Activated T-cell treated with anti-CD3 and anti-CD28 coated beads, Interleukin-2, amount 50 U/mL, for 4 hours (primary cell): ENCODE data around the gene C6orf62. TPM values are rescaled to one million over a fixed set of nuclear protein-coding genes. Genes with fewer than 3 reads are reported as not detected.
"Not testable (repeated sequence)": the region's sequence is repeated elsewhere in the genome, so short reads cannot be mapped to it uniquely, and the experiment has no call there.

Experiments
- ATAC-seq, 2 donors: fragments of 200-7000 bp; cut with Tn5 transposase; one replicate each; pipeline ENCODE4 v1.10.0; 2021
- DNase-seq: peaks from one replicate; pipeline ENCODE4 v3.0.0-alpha.2; 2020
- H3K27me3 Mint-ChIP-seq: one replicate; pipeline ENCODE4 v1.8.0; 2021; ENCODE audit warnings: low read depth, mixed read lengths
- H3K36me3 Mint-ChIP-seq: one replicate; pipeline ENCODE4 v1.8.0; 2022; ENCODE audit warnings: mixed read lengths; ENCODE audit not compliant: insufficient read depth
- H3K4me1 Mint-ChIP-seq: one replicate; pipeline ENCODE4 v1.8.0; 2021; ENCODE audit warnings: low read depth, mixed read lengths
- H3K4me3 Mint-ChIP-seq: one replicate; pipeline ENCODE4 v1.8.0; 2021; ENCODE audit warnings: mild to moderate bottlenecking, moderate library complexity, mixed read lengths
- H3K9me3 Mint-ChIP-seq: one replicate; pipeline ENCODE4 v1.8.0; 2021; ENCODE audit warnings: mixed read lengths
- total RNA-seq, 3 donors: library from RNA; stranded (reverse); gene quantifications; one replicate each; pipeline ENCODE4 v1.2.1, GENCODE V29; 2021

C6orf62 gene
- total RNA-seq, 3 donors from 2014 or later = 67.0 to 83.8 (median 78.4) TPM

DNA sequence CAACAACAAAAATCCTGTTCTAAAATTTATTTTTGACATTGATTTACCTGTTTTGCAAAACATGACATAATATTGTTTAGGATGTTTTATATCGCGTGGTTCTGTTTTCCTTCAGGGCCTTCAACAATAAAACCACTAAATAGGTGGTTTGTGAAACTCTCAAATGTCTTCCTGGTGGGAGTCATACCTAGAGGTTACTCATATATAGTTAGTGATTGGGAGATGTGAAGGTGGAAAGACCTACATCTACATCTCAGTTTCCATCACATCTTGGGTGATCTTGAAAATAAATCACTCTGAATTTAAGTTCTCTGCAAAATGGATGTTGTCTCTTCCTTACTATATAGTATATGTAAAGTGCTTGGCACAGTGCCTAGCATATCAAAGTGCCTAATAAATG, 22.9 kb downstream of the C6orf62 start:
- DNase-seq (no peak), ATAC-seq (peak in 1 of 2 donors; percentile 22)
- H3K9me3 Mint-ChIP-seq = no peaks in the 10 kb centered on the region
- H3K27me3 Mint-ChIP-seq = no peaks in the 10 kb centered on the region
- H3K36me3 Mint-ChIP-seq = no peaks in the 10 kb centered on the region
- H3K4me3 Mint-ChIP-seq = no peak overlapping the region
- peaks cover 39% of the 10 kb centered on the region for H3K4me1 Mint-ChIP-seq

DNA sequence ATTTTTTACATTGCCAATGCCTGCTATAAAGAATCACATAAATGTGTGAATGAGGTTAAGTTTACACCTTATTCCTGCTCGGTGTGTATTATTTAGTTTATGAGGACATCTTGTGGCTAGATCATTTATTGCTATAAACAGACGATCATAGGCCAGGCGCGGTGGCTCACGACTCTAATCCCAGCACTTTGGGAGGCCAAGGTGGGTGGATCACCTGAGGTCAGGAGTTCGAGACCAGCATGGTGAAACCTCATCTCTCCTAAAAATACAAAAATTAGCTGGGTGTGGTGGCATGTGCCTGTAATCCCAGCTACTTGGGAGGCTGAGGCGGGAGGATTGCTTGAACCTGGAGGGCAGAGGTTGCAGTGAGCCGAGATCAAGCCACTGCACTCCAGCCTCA, 23.3 kb downstream of the C6orf62 start:
- H3K36me3 Mint-ChIP-seq, H3K4me3 Mint-ChIP-seq, H3K27me3 Mint-ChIP-seq, H3K9me3 Mint-ChIP-seq: not testable (repeated sequence)
- DNase-seq (peak; percentile 15), ATAC-seq (peak; percentile 70 to 73)
- peaks cover 36% of the 10 kb centered on the region for H3K4me1 Mint-ChIP-seq

DNA sequence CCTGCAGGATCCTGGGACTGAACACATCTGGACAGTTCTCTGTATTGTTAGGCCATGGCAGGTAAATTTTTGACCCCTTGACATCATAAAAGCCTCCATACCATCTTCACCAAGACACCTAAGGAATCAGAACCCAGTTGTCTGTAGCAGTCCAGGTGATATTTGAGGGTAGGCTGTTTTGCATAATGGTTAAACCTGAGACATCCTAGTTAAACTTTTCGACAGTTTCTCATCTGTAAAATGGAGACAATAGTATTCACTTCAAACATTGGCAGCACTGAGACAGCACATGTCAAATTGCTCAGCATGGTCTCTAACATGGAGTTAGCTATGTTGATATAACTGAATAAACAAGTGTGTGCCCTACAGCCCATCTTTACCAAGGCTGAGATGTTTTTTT, 24.8 kb downstream of the C6orf62 start:
- H3K27me3 Mint-ChIP-seq = no peaks in the 10 kb centered on the region
- no peak overlapping the region for H3K4me3 Mint-ChIP-seq
- no peak for ATAC-seq
- H3K36me3 Mint-ChIP-seq = no peaks in the 10 kb centered on the region
- no peak for DNase-seq
- H3K9me3 Mint-ChIP-seq = no peaks in the 10 kb centered on the region
- peaks cover 25% of the 10 kb centered on the region for H3K4me1 Mint-ChIP-seq

DNA sequence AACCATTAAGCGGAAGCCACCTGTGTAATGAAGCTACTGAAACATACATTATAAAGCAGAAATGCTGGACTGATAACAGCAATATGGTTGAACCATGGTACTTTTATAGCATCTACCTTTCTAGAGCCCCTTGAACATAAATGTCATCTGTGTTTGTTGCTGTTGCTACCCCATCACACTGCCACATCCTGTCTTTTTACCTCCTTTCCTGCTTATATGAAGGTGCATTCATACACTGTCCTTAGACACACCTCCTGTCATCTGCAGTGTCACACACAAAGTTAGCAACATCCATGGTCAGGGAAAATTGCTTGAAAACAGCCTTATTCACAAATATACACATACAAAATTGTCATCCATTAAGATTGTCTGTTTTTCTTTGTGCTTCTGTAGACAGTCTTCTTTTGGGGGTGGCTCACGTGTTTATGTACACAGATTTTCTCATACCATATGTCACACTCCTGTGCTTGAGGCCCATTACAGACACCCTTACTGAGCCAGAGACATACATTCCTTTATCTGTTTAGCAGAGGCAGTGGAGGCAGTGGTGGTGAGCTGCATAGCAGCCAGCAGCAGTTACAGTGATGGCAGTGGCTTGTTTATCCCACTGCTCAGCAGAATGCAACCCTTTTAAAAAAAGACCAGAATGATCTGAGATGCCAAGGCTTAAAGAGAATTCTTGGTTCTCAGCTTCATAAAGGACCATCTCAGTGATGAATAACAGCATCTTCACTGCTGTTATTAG, 25.9 kb downstream of the C6orf62 start:
- Mint-ChIP-seq H3K27me3 (no peaks in the 10 kb centered on the region), H3K4me3 (no peak overlapping the region), H3K9me3 (no peaks in the 10 kb centered on the region), H3K36me3 (peaks cover 3% of the 10 kb centered on the region), H3K4me1 (peaks cover 23% of the 10 kb centered on the region)
- ATAC-seq (no peak), DNase-seq (no peak)

DNA sequence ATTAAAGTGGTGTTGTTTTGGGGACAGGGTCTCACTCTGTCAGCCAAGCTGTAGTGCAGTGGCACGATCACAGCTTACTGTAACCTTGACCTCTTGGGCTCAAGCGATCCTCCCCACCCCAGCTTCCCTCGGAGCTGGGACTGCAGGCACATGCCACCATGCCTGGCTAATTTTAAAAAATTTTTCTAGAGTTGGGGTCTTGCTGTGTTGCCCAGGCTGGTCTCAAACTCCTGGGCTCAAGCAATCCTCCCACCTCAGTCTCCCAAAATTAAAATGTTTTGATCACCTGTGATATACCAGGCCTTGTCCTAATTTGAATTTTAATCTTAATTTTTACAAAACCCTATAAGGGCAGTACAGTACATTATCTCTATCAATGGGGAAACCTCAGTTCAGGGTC, 26.5 kb downstream of the C6orf62 start:
- peaks cover 4% of the 10 kb centered on the region for H3K36me3 Mint-ChIP-seq

DNA sequence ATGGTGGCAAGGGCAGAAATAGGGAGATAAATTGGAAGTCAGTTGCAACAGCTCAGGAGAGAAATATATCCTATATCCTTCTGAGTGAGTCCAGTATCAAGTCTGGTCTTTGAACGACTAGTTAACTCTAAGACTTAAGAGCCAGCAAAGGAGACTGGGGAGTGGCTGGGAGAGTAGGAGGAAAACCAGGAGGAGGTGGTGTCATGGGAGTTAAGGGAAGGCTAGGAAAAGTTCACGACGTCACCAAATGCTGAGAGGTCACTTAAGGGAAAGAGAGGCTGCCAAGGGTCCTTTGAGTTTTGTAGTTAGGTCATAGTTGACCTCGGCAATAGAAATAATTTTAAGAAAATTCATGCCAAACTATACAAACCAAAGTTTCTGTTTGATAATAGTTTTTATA, 27.0 kb downstream of the C6orf62 start:
- peaks cover 23% of the 10 kb centered on the region for H3K4me1 Mint-ChIP-seq
- peaks cover 7% of the 10 kb centered on the region for H3K36me3 Mint-ChIP-seq
- H3K27me3 Mint-ChIP-seq = no peaks in the 10 kb centered on the region
- no peak overlapping the region for H3K4me3 Mint-ChIP-seq
- H3K9me3 Mint-ChIP-seq = no peaks in the 10 kb centered on the region
- no peak for ATAC-seq
- no peak for DNase-seq

More for the DNA sequence above, 26.5 kb downstream of the C6orf62 start:
- ATAC-seq (no peak), DNase-seq (no peak)
- no peaks in the 10 kb centered on the region for H3K27me3 Mint-ChIP-seq
- H3K4me1 Mint-ChIP-seq = peaks cover 23% of the 10 kb centered on the region
- no peaks in the 10 kb centered on the region for H3K9me3 Mint-ChIP-seq
- no peak overlapping the region for H3K4me3 Mint-ChIP-seq

DNA sequence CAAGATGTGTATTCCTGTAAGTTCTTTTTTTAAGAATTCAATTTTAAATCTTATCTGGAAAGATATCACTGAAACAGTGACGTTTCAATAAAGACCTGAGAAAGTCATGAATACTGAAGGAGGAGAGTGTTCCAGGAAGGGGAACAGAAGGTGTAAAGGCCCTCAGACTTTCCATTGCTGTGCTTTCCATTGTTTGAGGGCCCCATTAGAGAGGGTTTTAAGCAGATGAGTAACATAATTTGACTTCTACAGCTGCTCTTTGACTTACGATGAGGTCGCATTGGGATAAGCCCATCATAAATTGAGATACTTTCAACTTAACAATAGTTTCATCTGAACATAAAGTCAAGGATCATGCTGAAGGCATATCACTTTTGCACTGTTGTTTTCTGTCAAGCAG, 27.4 kb downstream of the C6orf62 start:
- no peak overlapping the region for H3K4me3 Mint-ChIP-seq
- H3K4me1 Mint-ChIP-seq = peaks cover 23% of the 10 kb centered on the region
- DNase-seq (no peak), ATAC-seq (no peak)
- H3K9me3 Mint-ChIP-seq = no peaks in the 10 kb centered on the region
- H3K27me3 Mint-ChIP-seq = no peaks in the 10 kb centered on the region
- H3K36me3 Mint-ChIP-seq = peaks cover 7% of the 10 kb centered on the region

DNA sequence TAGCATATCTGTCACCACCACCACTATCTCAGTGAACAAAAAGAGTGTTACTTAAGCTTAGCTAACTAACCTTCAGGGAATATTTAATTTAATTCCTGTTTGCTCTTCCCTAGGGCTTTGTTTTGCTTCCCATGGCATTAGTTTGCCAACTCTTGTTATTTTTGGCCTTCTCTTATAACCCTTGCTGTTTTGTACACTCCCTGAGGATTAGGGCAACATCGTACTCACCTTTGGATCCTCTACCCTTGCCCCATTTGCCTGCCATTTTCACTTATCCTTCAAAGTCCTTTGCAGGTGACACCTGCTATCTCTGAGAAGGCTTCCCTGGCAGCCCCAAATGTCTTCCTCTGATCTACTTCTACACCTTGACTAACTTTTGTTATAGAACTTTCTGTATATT, 28.4 kb downstream of the C6orf62 start:
- Mint-ChIP-seq H3K27me3 (no peaks in the 10 kb centered on the region), H3K9me3 (no peaks in the 10 kb centered on the region), H3K36me3 (peaks cover 7% of the 10 kb centered on the region), H3K4me3 (no peak overlapping the region), H3K4me1 (peaks cover 15% of the 10 kb centered on the region)
- ATAC-seq = no peak
- no peak for DNase-seq

DNA sequence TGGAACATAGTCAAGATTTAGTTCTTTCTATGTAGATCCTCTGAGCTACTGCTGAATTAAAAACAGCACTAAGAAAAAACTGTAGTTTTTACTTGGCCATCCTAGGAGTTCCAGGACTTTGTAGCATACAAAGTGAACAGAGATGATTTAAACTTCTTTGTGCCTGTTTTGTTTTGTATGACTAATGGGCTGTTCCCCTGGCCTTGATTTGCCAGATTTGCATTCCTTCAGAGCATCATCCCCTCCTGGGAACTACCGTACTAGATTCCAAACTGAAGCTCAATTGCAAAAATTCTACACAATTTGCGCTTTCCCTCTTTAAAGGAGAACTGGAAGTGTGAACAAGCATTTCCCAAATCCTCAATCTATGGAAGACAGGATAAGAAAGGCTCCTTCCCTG, 29.0 kb downstream of the C6orf62 start:
- Mint-ChIP-seq H3K4me3 (no peak overlapping the region), H3K9me3 (no peaks in the 10 kb centered on the region), H3K4me1 (peaks cover 13% of the 10 kb centered on the region)

DNA sequence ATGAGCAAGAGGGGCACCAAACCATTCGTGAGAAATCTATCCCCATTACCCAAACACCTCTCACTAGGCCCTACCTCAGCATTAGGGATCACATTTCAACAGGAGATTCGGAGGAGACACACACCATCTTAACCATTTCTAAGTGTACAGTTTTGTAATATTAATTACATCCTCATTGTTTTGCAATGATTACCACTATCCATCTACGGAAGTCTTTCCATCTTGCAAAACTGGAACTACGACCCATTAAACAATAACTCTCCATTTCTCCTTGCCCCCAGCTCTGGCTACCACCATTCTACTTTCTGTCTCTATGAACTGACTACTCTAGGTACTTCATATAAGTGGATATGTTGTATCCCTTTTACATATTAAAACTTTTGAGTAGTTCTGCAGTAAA, 32.0 kb downstream of the C6orf62 start:
- peaks cover 9% of the 10 kb centered on the region for H3K4me1 Mint-ChIP-seq

More for the DNA sequence above, 29.0 kb downstream of the C6orf62 start:
- ATAC-seq (no peak), DNase-seq (no peak)
- H3K36me3 Mint-ChIP-seq = peaks cover 7% of the 10 kb centered on the region
- no peaks in the 10 kb centered on the region for H3K27me3 Mint-ChIP-seq

DNA sequence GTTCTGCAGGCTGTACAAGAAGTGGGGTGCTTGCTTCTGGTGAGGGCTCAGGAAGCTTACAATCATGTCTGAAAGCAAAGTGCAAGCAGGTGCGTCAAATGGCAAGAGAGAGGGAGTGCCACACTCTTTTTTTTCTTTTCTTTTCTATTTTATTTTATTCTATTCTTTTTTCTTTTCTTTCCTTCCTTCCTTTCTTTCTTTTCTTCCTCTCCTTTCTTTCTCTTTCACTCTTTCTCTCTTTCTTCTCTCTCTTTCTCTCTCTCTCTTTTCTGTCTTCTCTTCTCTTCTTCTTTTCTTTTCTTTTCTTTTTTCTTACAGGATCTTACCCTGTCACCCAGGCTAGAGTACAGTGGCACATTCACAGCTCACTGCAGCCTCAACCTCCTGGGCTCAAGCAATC, 32.5 kb downstream of the C6orf62 start:
- H3K4me1 Mint-ChIP-seq = peaks cover 4% of the 10 kb centered on the region
- no peak for ATAC-seq
- H3K36me3 Mint-ChIP-seq = peaks cover 7% of the 10 kb centered on the region
- H3K9me3 Mint-ChIP-seq = no peaks in the 10 kb centered on the region
- no peak for DNase-seq
- H3K4me3 Mint-ChIP-seq = no peak overlapping the region
- H3K27me3 Mint-ChIP-seq = no peaks in the 10 kb centered on the region

More for the DNA sequence above, 32.0 kb downstream of the C6orf62 start:
- Mint-ChIP-seq H3K27me3 (no peaks in the 10 kb centered on the region), H3K36me3 (peaks cover 7% of the 10 kb centered on the region), H3K9me3 (no peaks in the 10 kb centered on the region), H3K4me3 (no peak overlapping the region)
- DNase-seq (no peak), ATAC-seq (no peak)

DNA sequence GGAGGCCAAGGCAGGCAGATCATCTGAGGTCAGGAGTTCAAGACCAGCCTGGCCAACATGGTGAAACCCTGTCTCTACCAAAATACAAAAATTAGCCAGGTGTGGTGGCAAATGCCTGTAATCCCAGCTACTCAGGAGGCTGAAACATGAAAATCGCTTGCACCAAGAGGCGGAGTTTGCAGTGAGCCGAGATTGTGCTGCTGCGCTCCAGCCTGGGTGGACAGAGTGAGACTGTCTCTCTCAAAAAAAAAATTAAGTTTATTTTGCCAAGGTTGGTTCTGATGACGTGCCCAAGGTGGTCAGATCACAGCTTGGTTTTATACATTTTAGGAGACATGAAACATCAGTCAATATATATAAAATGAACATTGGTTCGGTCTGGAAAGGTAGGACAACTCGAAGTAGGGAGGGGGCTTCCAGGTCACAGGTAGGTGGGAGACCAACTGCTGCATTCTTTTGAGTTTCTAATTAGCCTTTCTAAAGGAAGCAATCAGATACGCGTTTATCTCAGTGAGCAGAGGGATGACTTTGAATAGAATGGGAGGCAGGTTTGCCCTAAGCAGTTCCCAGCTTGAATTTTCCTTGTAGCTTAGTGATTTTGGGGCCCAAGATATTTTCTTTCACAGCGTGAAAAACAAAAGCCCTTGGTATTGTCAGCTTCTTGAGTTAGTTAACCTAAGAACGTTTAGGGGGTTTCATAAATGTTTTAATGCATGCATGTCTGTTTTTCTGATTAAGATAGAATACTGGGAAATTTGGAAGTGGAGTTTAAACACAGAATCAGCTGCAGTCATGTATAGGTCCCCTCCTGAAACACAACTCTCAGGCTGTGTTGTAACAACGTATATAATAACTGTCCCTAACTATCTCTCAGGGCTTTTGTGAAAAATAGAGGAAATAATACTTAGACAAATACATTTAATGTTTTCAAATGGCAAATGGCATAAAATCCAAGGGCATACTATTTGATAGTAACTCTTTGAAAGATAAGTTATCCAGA, 35.4 kb downstream of the C6orf62 start:
- DNase-seq (no peak), ATAC-seq (no peak)
- H3K4me3 Mint-ChIP-seq = no peak overlapping the region
- peaks cover 4% of the 10 kb centered on the region for H3K36me3 Mint-ChIP-seq
- H3K27me3 Mint-ChIP-seq = no peaks in the 10 kb centered on the region
- H3K4me1 Mint-ChIP-seq = no peaks in the 10 kb centered on the region
- no peaks in the 10 kb centered on the region for H3K9me3 Mint-ChIP-seq

DNA sequence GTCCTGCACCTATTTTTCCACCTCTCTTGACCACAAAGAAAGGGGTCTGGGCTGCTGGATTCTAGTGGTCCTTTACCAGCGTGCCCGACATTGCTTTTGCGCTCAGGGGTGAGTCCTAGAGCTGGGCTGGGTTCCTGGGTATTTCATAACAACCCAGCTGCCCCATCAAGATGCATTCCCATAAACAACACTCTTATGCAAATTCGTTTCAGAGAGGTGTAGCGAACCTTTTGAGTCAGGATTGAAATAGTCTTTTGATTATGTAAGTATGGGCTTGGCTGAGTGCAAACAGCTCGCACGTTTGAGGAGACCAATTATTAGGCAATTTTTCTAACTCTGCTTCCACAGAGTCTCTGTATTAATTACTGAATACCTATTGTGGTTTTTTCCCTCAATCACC, 38.4 kb downstream of the C6orf62 start:
- ATAC-seq (no peak), DNase-seq (no peak)
- Mint-ChIP-seq H3K4me3 (no peak overlapping the region), H3K36me3 (no peaks in the 10 kb centered on the region), H3K4me1 (no peaks in the 10 kb centered on the region), H3K27me3 (no peaks in the 10 kb centered on the region), H3K9me3 (no peaks in the 10 kb centered on the region)

DNA sequence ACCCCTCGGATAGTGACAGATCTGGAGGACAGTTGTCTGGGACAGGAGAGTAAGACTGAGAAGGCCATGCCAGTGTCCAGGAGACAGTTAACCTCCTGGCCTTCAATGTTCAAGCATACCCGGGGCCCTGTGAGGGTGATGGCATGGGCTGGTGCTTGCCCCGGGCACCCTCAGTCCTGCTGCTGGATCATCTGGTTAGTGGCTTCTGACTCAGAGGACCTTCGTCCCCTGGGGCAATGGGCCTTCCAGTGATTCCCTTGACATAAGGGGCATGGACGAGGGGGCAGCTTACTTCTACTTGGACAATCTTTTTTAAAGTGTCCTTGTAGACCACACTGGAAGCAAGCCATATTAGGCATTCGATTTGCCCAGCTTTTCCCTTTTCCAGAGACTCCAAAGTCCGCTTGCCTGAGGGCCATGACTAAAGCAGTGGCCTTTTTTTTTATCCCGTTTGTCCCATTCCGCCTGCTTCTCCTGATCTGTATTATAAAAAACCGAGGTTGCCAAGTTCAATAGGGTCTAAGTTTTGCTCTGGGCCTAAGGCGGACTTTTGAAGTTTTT, 40.1 kb downstream of the C6orf62 start:
- H3K4me3 Mint-ChIP-seq, H3K4me1 Mint-ChIP-seq: not testable (repeated sequence)

More for the DNA sequence above, 40.1 kb downstream of the C6orf62 start:
- not testable (repeated sequence) for H3K9me3 Mint-ChIP-seq, ATAC-seq, H3K27me3 Mint-ChIP-seq, H3K36me3 Mint-ChIP-seq, DNase-seq
